ENCODE data around the gene WNT3.

DNA sequence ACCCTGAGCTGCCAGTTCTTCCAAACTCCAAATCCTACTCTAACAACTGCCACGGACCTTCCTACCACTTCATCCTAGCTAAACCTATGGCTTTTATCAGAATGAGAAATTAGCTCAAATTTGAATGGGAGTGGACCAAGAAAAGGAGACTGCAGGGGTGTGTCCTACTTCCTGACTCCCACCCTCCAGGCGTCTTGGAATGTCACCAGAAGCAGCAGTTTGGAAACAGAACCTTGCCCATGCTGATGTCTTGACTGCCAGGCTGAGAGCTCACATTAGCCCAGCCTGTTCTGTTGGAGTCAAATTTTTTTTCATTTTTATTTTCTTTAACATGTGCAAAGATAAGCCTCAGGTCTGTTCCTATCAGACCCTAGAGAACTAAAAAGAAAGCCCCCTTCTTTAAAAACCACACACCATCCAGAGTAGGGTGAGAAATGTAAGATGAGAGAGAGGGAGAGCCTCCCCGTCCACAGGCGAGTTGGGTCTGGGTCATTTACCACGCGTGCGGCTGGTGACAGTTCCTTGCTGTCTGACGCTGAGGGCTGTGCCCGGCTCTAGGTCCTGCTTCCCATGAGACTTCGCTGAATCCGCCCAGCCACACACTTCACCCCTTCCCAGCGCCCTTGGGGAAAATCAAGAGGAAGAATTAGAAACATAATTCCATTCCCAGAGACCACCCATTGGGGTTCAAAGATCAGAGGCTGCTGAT, 54.3 kb downstream of the WNT3 start:
- TF ChIP-seq ZNF274 (IDR thresholded peaks at IDR 0.05; ENCODE audit: borderline replicate concordance, extremely low read depth, low read length) (no peak), CHD2 (IDR thresholded peaks at IDR 0.05; ENCODE audit: low read length) (no peak), CTCF (IDR thresholded peaks at IDR 0.05; ENCODE audit: control extremely low read depth in 1 of 3, insufficient read depth in 1 of 3, low read depth in 1 of 3, low read length in 3 of 3) (no peak)

Measured in H1 (cell line).